ENCODE results near the gene DAB2IP. TPM values are rescaled to one million over a fixed set of nuclear protein-coding genes. Genes with fewer than 3 reads are reported as not detected.

DAB2IP gene
- total RNA-seq, 1 experiment from 2014 or later: 31.0 TPM

DNA sequence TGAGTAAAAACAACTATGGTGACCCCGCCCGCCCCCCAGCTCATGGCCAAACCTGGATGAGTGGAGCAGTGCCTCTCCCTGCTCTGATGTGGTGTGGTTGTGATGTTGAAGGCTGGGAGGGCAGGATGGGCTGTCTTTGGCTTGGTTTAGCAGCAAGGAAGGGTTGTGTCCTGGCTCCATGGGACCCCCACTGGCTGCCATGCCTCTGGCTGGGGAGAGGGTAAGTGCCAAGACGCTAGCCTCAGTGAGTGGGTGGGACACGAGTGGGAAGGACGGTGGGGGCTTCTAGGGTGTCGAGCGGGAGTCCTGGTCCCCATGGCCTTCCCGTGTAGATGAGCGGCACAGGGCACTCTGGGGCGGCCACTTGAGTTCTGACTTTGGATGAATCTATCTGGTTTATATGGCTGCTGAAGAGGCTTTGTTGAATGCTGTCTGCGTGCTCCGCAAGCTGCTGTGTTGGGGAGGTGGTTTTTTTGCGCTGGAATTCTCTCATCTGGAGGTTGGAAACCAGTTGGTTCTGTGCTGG is 50.4 kb downstream of the DAB2IP start:
- H3K9me2 ChIP-seq (ENCODE audit: insufficient read depth): no peaks in the 10 kb centered on the region
- peaks cover 34% of the 10 kb centered on the region; the same call in 1 of the 2 replicates for H3K79me2 ChIP-seq (ENCODE audit: insufficient read depth, low read length)
- H4K20me1 ChIP-seq (ENCODE audit: insufficient read depth): peaks cover 15% of the 10 kb centered on the region; the same call in 1 of the 2 replicates
- CTCF ChIA-PET: interaction anchor here (2.4 kb wide), 1 partner anchor 9 kb away, joined by 11 read pairs; no protein-coding TSS in a partner anchor
- H3K27me3 ChIP-seq (ENCODE audit: insufficient read depth, low read length): no peaks in the 10 kb centered on the region
- H2AFZ ChIP-seq (ENCODE audit: low read depth, low read length, poor library complexity, severe bottlenecking): no peak overlapping the region
- H3K9me3 ChIP-seq (ENCODE audit: control insufficient read depth in 1 of 2, insufficient read depth in 1 of 2, low read depth in 1 of 2, low read length in 2 of 2): no peaks in the 10 kb centered on the region
- POLR2A ChIA-PET: no interaction called here
- no peak overlapping the region for H3K9ac ChIP-seq (ENCODE audit: low read length)
- BruUV-seq (replicated peaks): TSS peak; percentile 22
- intact Hi-C loops (cut with micrococcal nuclease): loop anchor here (5.0 kb wide), 1 partner anchor 291 kb away; no protein-coding TSS in a partner anchor
- TF ChIP-seq ELF1 (IDR thresholded peaks at IDR 0.05; ENCODE audit: borderline replicate concordance, low read depth): no peak
- TF ChIP-seq FOSL1 (IDR thresholded peaks at IDR 0.05; ENCODE audit: low read depth): no peak
- no peak for TF ChIP-seq RAD21 (IDR thresholded peaks at IDR 0.05; ENCODE audit: low read depth)
- no peak overlapping the region for H3K4me3 ChIP-seq (replicated peaks in 1 of 2; ENCODE audit: low read depth in 1 of 2, low read length in 2 of 2)
- RAD21 ChIA-PET (ENCODE audit: low non-redundant PET in 1 of 2, low total read pairs in 2 of 2, uncharacterized antibody in 2 of 2, unreplicated experiment in 2 of 2): no interaction called here
- H3K36me3 ChIP-seq (ENCODE audit: control insufficient read depth in 1 of 2, insufficient read depth in 2 of 2, low read length in 2 of 2): no peaks in the 10 kb centered on the region
- H3K27ac ChIP-seq (ENCODE audit: low read depth, low read length): no peak overlapping the region
- no peak overlapping the region for H3K4me2 ChIP-seq (ENCODE audit: low read length)
- no peak for ATAC-seq
- DNase-seq (ENCODE audit: low read depth, low spot score): no peak
- H3K4me1 ChIP-seq (ENCODE audit: control insufficient read depth in 1 of 2, insufficient read depth in 2 of 2, low read length in 2 of 2): peaks cover 2 to 17% of the 10 kb centered on the region in 2 experiments; a peak in 3 of 4 replicates

DNA sequence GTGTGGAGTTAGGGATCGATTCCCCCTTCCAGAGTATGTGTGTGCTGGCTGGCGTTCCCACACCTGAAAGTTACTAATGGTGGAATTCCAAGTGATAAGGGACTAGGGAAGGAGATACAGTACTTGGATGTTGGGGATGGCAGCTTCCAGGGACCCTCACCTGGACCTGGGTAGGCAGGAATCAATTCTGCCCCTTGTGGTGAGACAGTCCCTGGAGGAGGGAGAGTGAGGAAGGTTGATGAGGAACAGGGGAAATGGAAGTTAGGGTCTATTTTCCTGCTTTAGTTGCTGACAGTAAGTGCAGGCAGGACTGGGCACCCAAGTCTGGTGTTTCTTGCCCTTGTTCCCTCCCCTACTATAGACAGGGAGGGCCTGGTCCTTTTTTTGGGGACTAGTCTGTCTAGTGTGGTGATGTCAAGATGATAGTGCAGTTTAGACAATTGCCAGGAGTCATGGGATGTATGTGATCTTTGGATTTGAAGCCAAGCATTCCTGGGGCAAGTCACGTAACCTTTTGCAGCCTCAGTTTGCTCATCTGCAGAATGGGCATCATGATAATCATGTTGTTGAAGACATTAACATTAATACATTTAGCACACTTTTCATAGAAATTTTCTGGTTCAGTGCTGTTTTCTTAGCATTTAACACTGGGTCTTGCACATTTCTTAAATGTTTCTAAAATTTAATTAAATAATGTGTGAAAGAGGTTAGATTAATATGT is 51.7 kb downstream of the DAB2IP start:
- no peaks in the 10 kb centered on the region for H3K9me2 ChIP-seq (ENCODE audit: insufficient read depth)
- no peak overlapping the region for H2AFZ ChIP-seq (ENCODE audit: low read depth, low read length, poor library complexity, severe bottlenecking)
- H3K4me3 ChIP-seq (replicated peaks in 1 of 2; ENCODE audit: low read depth in 1 of 2, low read length in 2 of 2): no peak overlapping the region
- no peaks in the 10 kb centered on the region for H3K9me3 ChIP-seq (ENCODE audit: control insufficient read depth in 1 of 2, insufficient read depth in 1 of 2, low read depth in 1 of 2, low read length in 2 of 2)
- DNase-seq (ENCODE audit: low read depth, low spot score): no peak
- H3K27ac ChIP-seq (ENCODE audit: low read depth, low read length): no peak overlapping the region
- peaks cover 2 to 17% of the 10 kb centered on the region in 2 experiments; a peak in 3 of 4 replicates for H3K4me1 ChIP-seq (ENCODE audit: control insufficient read depth in 1 of 2, insufficient read depth in 2 of 2, low read length in 2 of 2)
- no peak overlapping the region for H3K9ac ChIP-seq (ENCODE audit: low read length)
- no peak for ATAC-seq
- ChIA-PET POLR2A (no interaction called here), CTCF (interaction anchor here (1.0 to 2.4 kb wide), 2 partner anchors 10 to 13 kb away, joined by 3 to 11 read pairs; no protein-coding TSS in a partner anchor), RAD21 (ENCODE audit: low non-redundant PET in 1 of 2, low total read pairs in 2 of 2, uncharacterized antibody in 2 of 2, unreplicated experiment in 2 of 2) (no interaction called here)
- H3K4me2 ChIP-seq (ENCODE audit: low read length): no peak overlapping the region
- peaks cover 39% of the 10 kb centered on the region; the same call in 1 of the 2 replicates for H3K79me2 ChIP-seq (ENCODE audit: insufficient read depth, low read length)
- H3K36me3 ChIP-seq (ENCODE audit: control insufficient read depth in 1 of 2, insufficient read depth in 2 of 2, low read length in 2 of 2): no peaks in the 10 kb centered on the region
- H3K27me3 ChIP-seq (ENCODE audit: insufficient read depth, low read length): no peaks in the 10 kb centered on the region
- intact Hi-C loops (cut with micrococcal nuclease): loop anchor here (5.0 kb wide), 1 partner anchor 289 kb away; no protein-coding TSS in a partner anchor
- peaks cover 15% of the 10 kb centered on the region; the same call in 1 of the 2 replicates for H4K20me1 ChIP-seq (ENCODE audit: insufficient read depth)
- TF ChIP-seq, protein P1, sequence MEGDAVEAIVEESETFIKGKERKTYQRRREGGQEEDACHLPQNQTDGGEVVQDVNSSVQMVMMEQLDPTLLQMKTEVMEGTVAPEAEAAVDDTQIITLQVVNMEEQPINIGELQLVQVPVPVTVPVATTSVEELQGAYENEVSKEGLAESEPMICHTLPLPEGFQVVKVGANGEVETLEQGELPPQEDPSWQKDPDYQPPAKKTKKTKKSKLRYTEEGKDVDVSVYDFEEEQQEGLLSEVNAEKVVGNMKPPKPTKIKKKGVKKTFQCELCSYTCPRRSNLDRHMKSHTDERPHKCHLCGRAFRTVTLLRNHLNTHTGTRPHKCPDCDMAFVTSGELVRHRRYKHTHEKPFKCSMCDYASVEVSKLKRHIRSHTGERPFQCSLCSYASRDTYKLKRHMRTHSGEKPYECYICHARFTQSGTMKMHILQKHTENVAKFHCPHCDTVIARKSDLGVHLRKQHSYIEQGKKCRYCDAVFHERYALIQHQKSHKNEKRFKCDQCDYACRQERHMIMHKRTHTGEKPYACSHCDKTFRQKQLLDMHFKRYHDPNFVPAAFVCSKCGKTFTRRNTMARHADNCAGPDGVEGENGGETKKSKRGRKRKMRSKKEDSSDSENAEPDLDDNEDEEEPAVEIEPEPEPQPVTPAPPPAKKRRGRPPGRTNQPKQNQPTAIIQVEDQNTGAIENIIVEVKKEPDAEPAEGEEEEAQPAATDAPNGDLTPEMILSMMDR (IDR thresholded peaks at IDR 0.05 in 2 of 3, conservative IDR thresholded peaks at IDR 0.05 in 1 of 3; ENCODE audit: borderline replicate concordance in 1 of 3, insufficient read depth in 1 of 3, low read depth in 2 of 3, low read length in 2 of 3): peak in 2 of 3 experiments; percentile 43 to 50; a peak in 3 of 6 replicates
- TF ChIP-seq RAD21 (IDR thresholded peaks at IDR 0.05; ENCODE audit: low read depth): no peak
- BruUV-seq (replicated peaks): no TSS peak

Data from HCT116 (cell line).